ENCODE results near the gene PHOSPHO1.
A peak's percentile ranks its signal among the peaks of the same experiment; 100 is the strongest.
"Not testable (repeated sequence)": the region's sequence is repeated elsewhere in the genome, so short reads cannot be mapped to it uniquely, and the experiment has no call there.

Gene PHOSPHO1

GRCh38 chr17:49190932-49191331, 39.7 kb downstream of the PHOSPHO1 start:
- no peak for DNase-seq

- no peak for DNase-seq
These were observed 43.3 kb downstream of the PHOSPHO1 start for GRCh38 chr17:49187301-49187700.

GRCh38 chr17:49185381-49185780, 45.2 kb downstream of the PHOSPHO1 start:
- DNase-seq = not testable (repeated sequence)

- DNase-seq = not testable (repeated sequence)
These were observed 46.1 kb downstream of the PHOSPHO1 start for GRCh38 chr17:49184522-49184921.

- no peak for DNase-seq
These were observed 46.8 kb downstream of the PHOSPHO1 start for GRCh38 chr17:49183801-49184200.

- DNase-seq = no peak
These were observed 47.2 kb downstream of the PHOSPHO1 start for GRCh38 chr17:49183341-49183740.

- no peak for DNase-seq
These were observed 49.5 kb downstream of the PHOSPHO1 start for GRCh38 chr17:49180998-49181635.

- DNase-seq = peak; percentile 19
These were observed 50.3 kb downstream of the PHOSPHO1 start for GRCh38 chr17:49180303-49180702.

GRCh38 chr17:49175978-49176377, 54.6 kb downstream of the PHOSPHO1 start:
- not testable (repeated sequence) for DNase-seq

Data from NCI-H1092 treated with DMSO at 0.1 percent for 48 hours (cell line).